LoVo (cell line): ENCODE data around the gene ATP5F1C.
"Not testable (repeated sequence)": the region's sequence is repeated elsewhere in the genome, so short reads cannot be mapped to it uniquely, and the experiment has no call there.

Experiments used
- DNase-seq: peaks from one replicate; pipeline ENCODE4 v3.0.0-alpha.2; 2016; ENCODE audit warnings: low spot score

Gene ATP5F1C

GRCh38 chr10:7794251-7795026, 6.5 kb downstream of the ATP5F1C start:
- DNase-seq, result no peak

- no peak for DNase-seq
Observed at GRCh38 chr10:7795605-7796004, 7.6 kb downstream of the ATP5F1C start.

GRCh38 chr10:7797582-7797981, 9.6 kb downstream of the ATP5F1C start:
- DNase-seq, result no peak

- no peak for DNase-seq
Observed at GRCh38 chr10:7802606-7803005, 14.6 kb downstream of the ATP5F1C start.

- no peak for DNase-seq
Observed at GRCh38 chr10:7804216-7804615, 16.2 kb downstream of the ATP5F1C start.

GRCh38 chr10:7804741-7805140, 16.8 kb downstream of the ATP5F1C start:
- DNase-seq, result no peak

GRCh38 chr10:7808686-7809267, 20.8 kb downstream of the ATP5F1C start:
- no peak for DNase-seq

GRCh38 chr10:7810443-7810842, 22.5 kb downstream of the ATP5F1C start:
- no peak for DNase-seq

- DNase-seq, result no peak
Observed at GRCh38 chr10:7811000-7811399, 23.0 kb downstream of the ATP5F1C start.

- DNase-seq, result not testable (repeated sequence)
Observed at GRCh38 chr10:7811743-7812142, 23.8 kb downstream of the ATP5F1C start.

- no peak for DNase-seq
Observed at GRCh38 chr10:7813481-7813880, 25.5 kb downstream of the ATP5F1C start.

- peak; percentile 6 for DNase-seq
Observed at GRCh38 chr10:7817576-7817975, 29.6 kb downstream of the ATP5F1C start.

- no peak for DNase-seq
Observed at GRCh38 chr10:7817984-7818294, 30.0 kb downstream of the ATP5F1C start.

- peak; percentile 92 for DNase-seq
Observed at GRCh38 chr10:7818295-7819120, 30.5 kb downstream of the ATP5F1C start, which contains the start of gene TAF3. TSS of gene TAF3 (plus strand) at chr10:7818505. CDS start at chr10:7818710, 205 bp downstream.

- peak; percentile 53 for DNase-seq
Observed at GRCh38 chr10:7819121-7819460, 31.1 kb downstream of the ATP5F1C start.

GRCh38 chr10:7824251-7824650, 36.3 kb downstream of the ATP5F1C start:
- DNase-seq, result no peak

GRCh38 chr10:7826971-7827370, 39.0 kb downstream of the ATP5F1C start:
- DNase-seq, result no peak

- no peak for DNase-seq
Observed at GRCh38 chr10:7829289-7829834, 41.4 kb downstream of the ATP5F1C start.

GRCh38 chr10:7832060-7832459, 44.1 kb downstream of the ATP5F1C start:
- DNase-seq, result no peak

GRCh38 chr10:7833210-7833609, 45.2 kb downstream of the ATP5F1C start:
- no peak for DNase-seq

GRCh38 chr10:7834262-7834661, 46.3 kb downstream of the ATP5F1C start:
- no peak for DNase-seq

GRCh38 chr10:7836571-7836970, 48.6 kb downstream of the ATP5F1C start:
- DNase-seq, result no peak

GRCh38 chr10:7846591-7846990, 58.6 kb downstream of the ATP5F1C start:
- DNase-seq, result no peak
